Erythroblast (primary cell): ENCODE data around the gene NELL1.

Experiments used
- GATA1 ChIP-seq: IDR thresholded peaks from 2 replicates; pipeline ENCODE4 v1.6.1; 2011; ENCODE audit warnings: low read depth, mild to moderate bottlenecking, control low read depth, low read length, moderate library complexity
- POLR2A ChIP-seq: IDR thresholded peaks from 2 replicates; pipeline ENCODE4 v1.6.1; 2011; ENCODE audit warnings: mild to moderate bottlenecking, low read length

DNA sequence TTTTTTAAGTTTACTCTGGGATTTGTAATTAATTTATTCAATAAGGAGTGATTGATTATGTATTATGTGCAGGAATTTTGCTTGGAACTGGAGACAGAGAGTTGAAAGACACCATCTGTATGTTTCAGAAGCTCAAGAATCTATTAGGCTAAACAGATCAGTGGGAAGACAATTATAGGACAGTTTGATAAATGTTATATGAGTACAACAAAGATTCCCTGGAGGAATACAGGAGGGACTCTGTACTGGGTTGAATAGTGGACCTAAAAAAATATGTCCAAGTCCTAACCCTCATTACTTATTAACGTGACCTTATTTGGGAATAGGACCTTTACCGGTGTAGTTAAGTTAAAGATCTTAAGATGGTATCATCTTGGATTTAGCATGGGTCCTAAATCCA lies 681.2 kb downstream of the NELL1 start:
- TF ChIP-seq POLR2A (no peak), GATA1 (no peak)
